Adrenal gland (tissue), 5 donors: Measurements from ENCODE around the gene DTD1.

Source experiments
- CTCF ChIP-seq, 6 experiments: fragments of 450-650 bp in 4 of 6; fragments of 200-600 bp in 2 of 6; sonication (generic) in 1 of 6; IDR thresholded peaks; 1 replicate in 5 of 6; 2 replicates in 1 of 6; pipeline versions ENCODE4 v1.5.1 to v1.8.0; 2016 to 2021; ENCODE audit warnings: antibody characterized with exemption in 6 of 6, mild to moderate bottlenecking in 2 of 6, moderate library complexity in 1 of 6
- POLR2A ChIP-seq, 2 donors: fragments of 450-650 bp; IDR thresholded peaks; one replicate each; pipeline ENCODE4 v1.6.1; 2017; ENCODE audit warnings: antibody characterized with exemption in 2 of 2, mild to moderate bottlenecking in 2 of 2, moderate library complexity in 1 of 2
- donor health status: DM: no; HTN: no; CAD: no.

- TF ChIP-seq CTCF (IDR thresholded peaks at IDR 0.05) (no peak), POLR2A (IDR thresholded peaks at IDR 0.05) (no peak)
These were observed 23.6 kb downstream of the DTD1 start for GRCh38 chr20:18611492-18611891.
